K562 (cell line): ENCODE results near the gene TIMM50. TPM values are rescaled to one million over a fixed set of nuclear protein-coding genes. Genes with fewer than 3 reads are reported as not detected.

Experiments used
- CBFB ChIP-seq: sonication (generic); formaldehyde crosslinking; IDR thresholded peaks from 2 replicates; pipeline ENCODE4 v1.4.0; 2020; ENCODE audit warnings: mild to moderate bottlenecking, missing genetic modification reagents
- TBL1XR1 ChIP-seq, 2 experiments: IDR thresholded peaks; 2 replicates each; pipeline ENCODE4 v1.6.1; 2012; ENCODE audit warnings: improper control_type of control experiment in 2 of 2, low read length in 2 of 2, mild to moderate bottlenecking in 1 of 2
- VEZF1 ChIP-seq: fragments of 200-800 bp; sonication (Bioruptor generic); IDR thresholded peaks from 2 replicates; pipeline ENCODE4 v1.6.1; 2017; ENCODE audit warnings: missing genetic modification characterization, missing compliant biosample characterization
- XRCC5 ChIP-seq: fragments of 200-400 bp; formaldehyde crosslinking; IDR thresholded peaks from 2 replicates; pipeline ENCODE4 v1.6.1; 2017; ENCODE audit warnings: low read depth, mild to moderate bottlenecking, low read length
- ZBTB40 ChIP-seq, 2 experiments: fragments of 450-650 bp in 1 of 2; sonication (generic) in 1 of 2; formaldehyde crosslinking in 1 of 2; IDR thresholded peaks; 2 replicates each; pipeline versions ENCODE4 v1.7.1 to v1.9.0; 2016 to 2022; ENCODE audit warnings: inconsistent platforms in 1 of 2, mild to moderate bottlenecking in 1 of 2, missing genetic modification reagents in 1 of 2
- ZNF217 ChIP-seq: sonication (generic); formaldehyde crosslinking; IDR thresholded peaks from 2 replicates; pipeline ENCODE4 v1.8.0; 2022; ENCODE audit warnings: mild to moderate bottlenecking, missing genetic modification reagents
- ZNF395 ChIP-seq: fragments of 200-800 bp; sonication (Bioruptor generic); IDR thresholded peaks from 2 replicates; pipeline ENCODE4 v1.6.1; 2017; ENCODE audit warnings: missing genetic modification characterization, missing compliant biosample characterization
- polyA plus RNA-seq, 8 experiments: library from polyadenylated mRNA; depleted of rRNA in 4 of 8; stranded (reverse) in 5 of 8; unstranded in 3 of 8; fragments of >200 nt; fragmentation: Nextera tagmentation in 2 of 8; fragmentation: Illumina TruSeq in 1 of 8; extraction: Ambion mirVana in 2 of 8; extraction: Trizol in 1 of 8; gene quantifications; 2 replicates each; pipeline versions ENCODE4 v1.2.1 to v1.2.3, GENCODE V29; 2011 to 2014; ENCODE audit warnings: inconsistent platforms in 1 of 8, missing spikeins in 1 of 8
- total RNA-seq, 7 experiments: library from RNA; depleted of rRNA in 6 of 7; stranded (reverse); fragments of >200 nt in 6 of 7; fragmentation: Illumina TruSeq in 2 of 7; extraction: Trizol in 2 of 7; gene quantifications; 2 replicates each; pipeline versions ENCODE4 v1.2.1 to v1.2.3, GENCODE V29; 2011 to 2021; ENCODE audit warnings: low replicate concordance in 1 of 7
- TF ChIP-seq, protein P1 (sequence below): fragments of 450-650 bp; IDR thresholded peaks from 2 replicates; pipeline ENCODE4 v1.6.1; 2017; ENCODE audit warnings: antibody characterized with exemption
- TF ChIP-seq, protein P2 (sequence below): fragments of 250-450 bp; sonication (Bioruptor Pico); IDR thresholded peaks from 2 replicates; pipeline ENCODE4 v1.8.0; 2021; ENCODE audit warnings: borderline replicate concordance, mild to moderate bottlenecking, moderate library complexity; ENCODE audit not compliant: poor library complexity, severe bottlenecking

TIMM50 gene
- total and polyA plus RNA-seq, 9 of the 15 experiments (the other 6 are each of a cell fraction or from before 2014, with no cell fraction given): 28.3 to 221 (median 170) TPM

DNA sequence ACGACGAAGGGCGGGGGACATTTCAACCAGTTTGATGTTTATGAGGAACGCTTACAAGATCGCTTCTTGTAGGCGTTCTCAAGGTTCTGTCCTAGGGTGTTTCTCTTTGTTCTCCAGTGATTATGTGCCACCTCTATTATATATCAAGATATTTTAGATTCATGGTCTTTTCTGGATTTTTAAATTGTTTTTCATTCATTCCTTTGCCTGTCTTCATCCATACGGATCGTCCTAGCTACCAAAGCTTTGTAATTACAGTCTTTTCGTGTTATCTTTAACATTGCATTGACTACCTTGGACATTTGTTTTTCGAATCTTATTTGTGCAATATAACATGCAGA, 59.7 kb downstream of the TIMM50 start (continued):
- no peak for TF ChIP-seq ZBTB40 (IDR thresholded peaks at IDR 0.05)
- TF ChIP-seq ZBTB40 (CRISPR knock-in tag; IDR thresholded peaks at IDR 0.05): no peak
- TF ChIP-seq, protein P1, sequence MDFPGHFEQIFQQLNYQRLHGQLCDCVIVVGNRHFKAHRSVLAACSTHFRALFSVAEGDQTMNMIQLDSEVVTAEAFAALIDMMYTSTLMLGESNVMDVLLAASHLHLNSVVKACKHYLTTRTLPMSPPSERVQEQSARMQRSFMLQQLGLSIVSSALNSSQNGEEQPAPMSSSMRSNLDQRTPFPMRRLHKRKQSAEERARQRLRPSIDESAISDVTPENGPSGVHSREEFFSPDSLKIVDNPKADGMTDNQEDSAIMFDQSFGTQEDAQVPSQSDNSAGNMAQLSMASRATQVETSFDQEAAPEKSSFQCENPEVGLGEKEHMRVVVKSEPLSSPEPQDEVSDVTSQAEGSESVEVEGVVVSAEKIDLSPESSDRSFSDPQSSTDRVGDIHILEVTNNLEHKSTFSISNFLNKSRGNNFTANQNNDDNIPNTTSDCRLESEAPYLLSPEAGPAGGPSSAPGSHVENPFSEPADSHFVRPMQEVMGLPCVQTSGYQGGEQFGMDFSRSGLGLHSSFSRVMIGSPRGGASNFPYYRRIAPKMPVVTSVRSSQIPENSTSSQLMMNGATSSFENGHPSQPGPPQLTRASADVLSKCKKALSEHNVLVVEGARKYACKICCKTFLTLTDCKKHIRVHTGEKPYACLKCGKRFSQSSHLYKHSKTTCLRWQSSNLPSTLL: no peak
- TF ChIP-seq, protein P2, sequence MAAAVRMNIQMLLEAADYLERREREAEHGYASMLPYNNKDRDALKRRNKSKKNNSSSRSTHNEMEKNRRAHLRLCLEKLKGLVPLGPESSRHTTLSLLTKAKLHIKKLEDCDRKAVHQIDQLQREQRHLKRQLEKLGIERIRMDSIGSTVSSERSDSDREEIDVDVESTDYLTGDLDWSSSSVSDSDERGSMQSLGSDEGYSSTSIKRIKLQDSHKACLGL (CRISPR knock-in tag): no peak
- TF ChIP-seq ZNF217 (CRISPR knock-in tag): no peak
- TF ChIP-seq ZNF395 (CRISPR knock-in tag): no peak
- TF ChIP-seq TBL1XR1 (IDR thresholded peaks at IDR 0.05; ENCODE audit: low read length in 2 of 2): no peak
- peak; percentile 19; the same call in 1 of the 2 replicates for TF ChIP-seq VEZF1 (CRISPR knock-in tag)
- TF ChIP-seq CBFB (CRISPR knock-in tag): no peak
- no peak for TF ChIP-seq XRCC5
